Activated T-cell treated with anti-CD3 and anti-CD28 coated beads, Interleukin-2, amount 50 U/mL, for 4 hours (primary cell): ENCODE measurements around the gene ADK. TPM values are rescaled to one million over a fixed set of nuclear protein-coding genes. Genes with fewer than 3 reads are reported as not detected.

Source experiments
- ATAC-seq, 2 donors: fragments of 200-7000 bp; cut with Tn5 transposase; one replicate each; pipeline ENCODE4 v1.10.0; 2021
- DNase-seq: peaks from one replicate; pipeline ENCODE4 v3.0.0-alpha.2; 2020
- H3K27me3 Mint-ChIP-seq: one replicate; pipeline ENCODE4 v1.8.0; 2021; ENCODE audit warnings: low read depth, mixed read lengths
- H3K36me3 Mint-ChIP-seq: one replicate; pipeline ENCODE4 v1.8.0; 2022; ENCODE audit warnings: mixed read lengths; ENCODE audit not compliant: insufficient read depth
- H3K4me1 Mint-ChIP-seq: one replicate; pipeline ENCODE4 v1.8.0; 2021; ENCODE audit warnings: low read depth, mixed read lengths
- H3K4me3 Mint-ChIP-seq: one replicate; pipeline ENCODE4 v1.8.0; 2021; ENCODE audit warnings: mild to moderate bottlenecking, moderate library complexity, mixed read lengths
- H3K9me3 Mint-ChIP-seq: one replicate; pipeline ENCODE4 v1.8.0; 2021; ENCODE audit warnings: mixed read lengths
- total RNA-seq, 3 donors: library from RNA; stranded (reverse); gene quantifications; one replicate each; pipeline ENCODE4 v1.2.1, GENCODE V29; 2021

ADK gene
- total RNA-seq, 3 donors from 2014 or later = 49.7 to 56.8 (median 56.2) TPM

- no peaks in the 10 kb centered on the region for H3K4me1 Mint-ChIP-seq
- no peak for DNase-seq
- ATAC-seq = no peak
- no peak overlapping the region for H3K4me3 Mint-ChIP-seq
- no peaks in the 10 kb centered on the region for H3K9me3 Mint-ChIP-seq
- H3K36me3 Mint-ChIP-seq = peaks cover 25% of the 10 kb centered on the region
- no peaks in the 10 kb centered on the region for H3K27me3 Mint-ChIP-seq
These were observed 553.8 kb downstream of the ADK start for GRCh38 chr10:74704629-74705357.

GRCh38 chr10:74705358-74705980 is 554.4 kb downstream of the ADK start:
- ATAC-seq (no peak), DNase-seq (no peak)
- Mint-ChIP-seq H3K9me3 (no peaks in the 10 kb centered on the region), H3K4me3 (no peak overlapping the region), H3K27me3 (no peaks in the 10 kb centered on the region), H3K4me1 (no peaks in the 10 kb centered on the region), H3K36me3 (peaks cover 27% of the 10 kb centered on the region)

- no peaks in the 10 kb centered on the region for H3K4me1 Mint-ChIP-seq
- peaks cover 33% of the 10 kb centered on the region for H3K36me3 Mint-ChIP-seq
- no peaks in the 10 kb centered on the region for H3K9me3 Mint-ChIP-seq
- DNase-seq = no peak
- ATAC-seq = no peak
- H3K4me3 Mint-ChIP-seq = no peak overlapping the region
- H3K27me3 Mint-ChIP-seq = no peaks in the 10 kb centered on the region
These were observed 555.9 kb downstream of the ADK start for GRCh38 chr10:74706966-74707365.

- no peaks in the 10 kb centered on the region for H3K9me3 Mint-ChIP-seq
- no peak for ATAC-seq
- no peaks in the 10 kb centered on the region for H3K27me3 Mint-ChIP-seq
- no peak overlapping the region for H3K4me3 Mint-ChIP-seq
- H3K36me3 Mint-ChIP-seq = peaks cover 30% of the 10 kb centered on the region
- no peak for DNase-seq
- H3K4me1 Mint-ChIP-seq = no peaks in the 10 kb centered on the region
These were observed 557.2 kb downstream of the ADK start for GRCh38 chr10:74708246-74708645.

GRCh38 chr10:74718208-74718607 is 567.2 kb downstream of the ADK start:
- Mint-ChIP-seq H3K36me3 (peaks cover 27% of the 10 kb centered on the region), H3K9me3 (peaks cover 35% of the 10 kb centered on the region), H3K27me3 (no peaks in the 10 kb centered on the region), H3K4me1 (peaks cover 2% of the 10 kb centered on the region), H3K4me3 (no peak overlapping the region)
- no peak for ATAC-seq
- no peak for DNase-seq

- DNase-seq (no peak), ATAC-seq (no peak)
- no peaks in the 10 kb centered on the region for H3K27me3 Mint-ChIP-seq
- H3K4me1 Mint-ChIP-seq = no peaks in the 10 kb centered on the region
- peaks cover 3% of the 10 kb centered on the region for H3K36me3 Mint-ChIP-seq
- H3K4me3 Mint-ChIP-seq = no peak overlapping the region
- peaks cover 11% of the 10 kb centered on the region for H3K9me3 Mint-ChIP-seq
These were observed 577.2 kb downstream of the ADK start for GRCh38 chr10:74728225-74728624.

GRCh38 chr10:74730246-74730645 is 579.2 kb downstream of the ADK start:
- H3K9me3 Mint-ChIP-seq = peaks cover 4% of the 10 kb centered on the region
- DNase-seq (no peak), ATAC-seq (no peak)
- H3K4me1 Mint-ChIP-seq = no peaks in the 10 kb centered on the region
- H3K36me3 Mint-ChIP-seq = no peaks in the 10 kb centered on the region
- no peak overlapping the region for H3K4me3 Mint-ChIP-seq
- no peaks in the 10 kb centered on the region for H3K27me3 Mint-ChIP-seq

- Mint-ChIP-seq H3K9me3 (peaks cover 4% of the 10 kb centered on the region), H3K27me3 (no peaks in the 10 kb centered on the region), H3K4me3 (no peak overlapping the region), H3K36me3 (no peaks in the 10 kb centered on the region), H3K4me1 (peaks cover 6% of the 10 kb centered on the region)
- no peak for DNase-seq
- no peak for ATAC-seq
These were observed 582.6 kb downstream of the ADK start for GRCh38 chr10:74733612-74734011.

- ATAC-seq (no peak), DNase-seq (no peak)
- no peak overlapping the region for H3K4me3 Mint-ChIP-seq
- no peaks in the 10 kb centered on the region for H3K27me3 Mint-ChIP-seq
- peaks cover 4% of the 10 kb centered on the region for H3K9me3 Mint-ChIP-seq
- H3K36me3 Mint-ChIP-seq = no peaks in the 10 kb centered on the region
- H3K4me1 Mint-ChIP-seq = peaks cover 19% of the 10 kb centered on the region
These were observed 585.0 kb downstream of the ADK start for GRCh38 chr10:74736029-74736428.

- peaks cover 19% of the 10 kb centered on the region for H3K4me1 Mint-ChIP-seq
- H3K36me3 Mint-ChIP-seq = no peaks in the 10 kb centered on the region
- H3K27me3 Mint-ChIP-seq = no peaks in the 10 kb centered on the region
- no peak overlapping the region for H3K4me3 Mint-ChIP-seq
- no peak for ATAC-seq
- DNase-seq = no peak
- H3K9me3 Mint-ChIP-seq = peaks cover 4% of the 10 kb centered on the region
These were observed 587.0 kb downstream of the ADK start for GRCh38 chr10:74738052-74738451.

- no peaks in the 10 kb centered on the region for H3K27me3 Mint-ChIP-seq
- H3K4me3 Mint-ChIP-seq = no peak overlapping the region
- no peak for ATAC-seq
These were observed 587.5 kb downstream of the ADK start for GRCh38 chr10:74738542-74738941.

GRCh38 chr10:74738985-74739567 is 588.1 kb downstream of the ADK start:
- H3K27me3 Mint-ChIP-seq = no peaks in the 10 kb centered on the region
- DNase-seq = no peak
- no peaks in the 10 kb centered on the region for H3K36me3 Mint-ChIP-seq
- H3K4me1 Mint-ChIP-seq = peaks cover 19% of the 10 kb centered on the region
- peak; percentile 43 to 58 for ATAC-seq
- no peak overlapping the region for H3K4me3 Mint-ChIP-seq
- no peaks in the 10 kb centered on the region for H3K9me3 Mint-ChIP-seq

More at GRCh38 chr10:74738542-74738941, 587.5 kb downstream of the ADK start:
- peaks cover 19% of the 10 kb centered on the region for H3K4me1 Mint-ChIP-seq
- H3K9me3 Mint-ChIP-seq = peaks cover 4% of the 10 kb centered on the region
- no peak for DNase-seq
- H3K36me3 Mint-ChIP-seq = no peaks in the 10 kb centered on the region

GRCh38 chr10:74743401-74743800 is 592.4 kb downstream of the ADK start:
- no peaks in the 10 kb centered on the region for H3K36me3 Mint-ChIP-seq
- no peak for ATAC-seq
- no peaks in the 10 kb centered on the region for H3K9me3 Mint-ChIP-seq
- H3K27me3 Mint-ChIP-seq = no peaks in the 10 kb centered on the region
- no peak overlapping the region for H3K4me3 Mint-ChIP-seq
- DNase-seq = no peak
- peaks cover 15% of the 10 kb centered on the region for H3K4me1 Mint-ChIP-seq

GRCh38 chr10:74745449-74745848 is 594.4 kb downstream of the ADK start:
- no peak for DNase-seq
- Mint-ChIP-seq H3K4me1 (no peaks in the 10 kb centered on the region), H3K9me3 (no peaks in the 10 kb centered on the region), H3K4me3 (no peak overlapping the region), H3K27me3 (no peaks in the 10 kb centered on the region), H3K36me3 (no peaks in the 10 kb centered on the region)
- no peak for ATAC-seq

- H3K9me3 Mint-ChIP-seq = no peaks in the 10 kb centered on the region
- H3K36me3 Mint-ChIP-seq = no peaks in the 10 kb centered on the region
- DNase-seq (no peak), ATAC-seq (no peak)
- no peaks in the 10 kb centered on the region for H3K4me1 Mint-ChIP-seq
- no peaks in the 10 kb centered on the region for H3K27me3 Mint-ChIP-seq
- no peak overlapping the region for H3K4me3 Mint-ChIP-seq
These were observed 595.8 kb downstream of the ADK start for GRCh38 chr10:74746813-74747212.
